ENCODE data around the gene RTTN.

DNA sequence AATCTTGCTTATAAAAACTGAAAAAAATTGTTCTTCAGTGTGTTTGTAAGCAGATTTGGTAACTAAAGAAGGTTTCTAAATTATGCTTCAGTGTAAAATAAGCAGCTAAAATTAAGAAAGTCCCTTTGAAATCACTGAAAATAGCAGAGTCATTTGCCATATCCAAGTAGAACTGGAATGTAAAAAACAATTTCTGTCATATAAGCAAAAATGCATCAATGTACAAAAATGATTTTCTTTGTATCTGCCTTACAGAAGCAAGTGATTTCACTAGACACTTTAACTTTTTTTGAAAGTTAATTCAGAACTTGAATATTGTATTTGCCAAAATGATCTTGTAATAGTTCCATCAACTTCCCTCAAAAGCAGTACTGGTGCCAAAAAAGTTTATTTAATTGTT lies 136.1 kb downstream of the RTTN start:
- TF ChIP-seq, protein P1, sequence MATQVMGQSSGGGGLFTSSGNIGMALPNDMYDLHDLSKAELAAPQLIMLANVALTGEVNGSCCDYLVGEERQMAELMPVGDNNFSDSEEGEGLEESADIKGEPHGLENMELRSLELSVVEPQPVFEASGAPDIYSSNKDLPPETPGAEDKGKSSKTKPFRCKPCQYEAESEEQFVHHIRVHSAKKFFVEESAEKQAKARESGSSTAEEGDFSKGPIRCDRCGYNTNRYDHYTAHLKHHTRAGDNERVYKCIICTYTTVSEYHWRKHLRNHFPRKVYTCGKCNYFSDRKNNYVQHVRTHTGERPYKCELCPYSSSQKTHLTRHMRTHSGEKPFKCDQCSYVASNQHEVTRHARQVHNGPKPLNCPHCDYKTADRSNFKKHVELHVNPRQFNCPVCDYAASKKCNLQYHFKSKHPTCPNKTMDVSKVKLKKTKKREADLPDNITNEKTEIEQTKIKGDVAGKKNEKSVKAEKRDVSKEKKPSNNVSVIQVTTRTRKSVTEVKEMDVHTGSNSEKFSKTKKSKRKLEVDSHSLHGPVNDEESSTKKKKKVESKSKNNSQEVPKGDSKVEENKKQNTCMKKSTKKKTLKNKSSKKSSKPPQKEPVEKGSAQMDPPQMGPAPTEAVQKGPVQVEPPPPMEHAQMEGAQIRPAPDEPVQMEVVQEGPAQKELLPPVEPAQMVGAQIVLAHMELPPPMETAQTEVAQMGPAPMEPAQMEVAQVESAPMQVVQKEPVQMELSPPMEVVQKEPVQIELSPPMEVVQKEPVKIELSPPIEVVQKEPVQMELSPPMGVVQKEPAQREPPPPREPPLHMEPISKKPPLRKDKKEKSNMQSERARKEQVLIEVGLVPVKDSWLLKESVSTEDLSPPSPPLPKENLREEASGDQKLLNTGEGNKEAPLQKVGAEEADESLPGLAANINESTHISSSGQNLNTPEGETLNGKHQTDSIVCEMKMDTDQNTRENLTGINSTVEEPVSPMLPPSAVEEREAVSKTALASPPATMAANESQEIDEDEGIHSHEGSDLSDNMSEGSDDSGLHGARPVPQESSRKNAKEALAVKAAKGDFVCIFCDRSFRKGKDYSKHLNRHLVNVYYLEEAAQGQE (IDR thresholded peaks at IDR 0.05; ENCODE audit: unreplicated experiment) = no peak
- TF ChIP-seq EZH2phosphoT487 (IDR thresholded peaks at IDR 0.05; ENCODE audit: unreplicated experiment) (no peak), POLR2AphosphoS5 (IDR thresholded peaks at IDR 0.05; ENCODE audit: low read depth) (no peak), CREB1 (CRISPR knock-in tag; IDR thresholded peaks at IDR 0.05; ENCODE audit: low read depth) (no peak), EZH2 (IDR thresholded peaks at IDR 0.05; ENCODE audit: low read depth, unreplicated experiment) (no peak), JUNB (IDR thresholded peaks at IDR 0.05; ENCODE audit: unreplicated experiment) (no peak), STAT1 (IDR thresholded peaks at IDR 0.05; ENCODE audit: unreplicated experiment) (no peak), ZNF331 (CRISPR knock-in tag; IDR thresholded peaks at IDR 0.05; ENCODE audit: low read depth) (no peak), NANOG (IDR thresholded peaks at IDR 0.05; ENCODE audit: borderline replicate concordance) (no peak), ZNF114 (CRISPR knock-in tag; IDR thresholded peaks at IDR 0.05) (no peak)
- TF ChIP-seq, protein P2, sequence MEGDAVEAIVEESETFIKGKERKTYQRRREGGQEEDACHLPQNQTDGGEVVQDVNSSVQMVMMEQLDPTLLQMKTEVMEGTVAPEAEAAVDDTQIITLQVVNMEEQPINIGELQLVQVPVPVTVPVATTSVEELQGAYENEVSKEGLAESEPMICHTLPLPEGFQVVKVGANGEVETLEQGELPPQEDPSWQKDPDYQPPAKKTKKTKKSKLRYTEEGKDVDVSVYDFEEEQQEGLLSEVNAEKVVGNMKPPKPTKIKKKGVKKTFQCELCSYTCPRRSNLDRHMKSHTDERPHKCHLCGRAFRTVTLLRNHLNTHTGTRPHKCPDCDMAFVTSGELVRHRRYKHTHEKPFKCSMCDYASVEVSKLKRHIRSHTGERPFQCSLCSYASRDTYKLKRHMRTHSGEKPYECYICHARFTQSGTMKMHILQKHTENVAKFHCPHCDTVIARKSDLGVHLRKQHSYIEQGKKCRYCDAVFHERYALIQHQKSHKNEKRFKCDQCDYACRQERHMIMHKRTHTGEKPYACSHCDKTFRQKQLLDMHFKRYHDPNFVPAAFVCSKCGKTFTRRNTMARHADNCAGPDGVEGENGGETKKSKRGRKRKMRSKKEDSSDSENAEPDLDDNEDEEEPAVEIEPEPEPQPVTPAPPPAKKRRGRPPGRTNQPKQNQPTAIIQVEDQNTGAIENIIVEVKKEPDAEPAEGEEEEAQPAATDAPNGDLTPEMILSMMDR (conservative IDR thresholded peaks at IDR 0.05; ENCODE audit: low read depth in 2 of 2) = no peak
- TF ChIP-seq, protein P3, sequence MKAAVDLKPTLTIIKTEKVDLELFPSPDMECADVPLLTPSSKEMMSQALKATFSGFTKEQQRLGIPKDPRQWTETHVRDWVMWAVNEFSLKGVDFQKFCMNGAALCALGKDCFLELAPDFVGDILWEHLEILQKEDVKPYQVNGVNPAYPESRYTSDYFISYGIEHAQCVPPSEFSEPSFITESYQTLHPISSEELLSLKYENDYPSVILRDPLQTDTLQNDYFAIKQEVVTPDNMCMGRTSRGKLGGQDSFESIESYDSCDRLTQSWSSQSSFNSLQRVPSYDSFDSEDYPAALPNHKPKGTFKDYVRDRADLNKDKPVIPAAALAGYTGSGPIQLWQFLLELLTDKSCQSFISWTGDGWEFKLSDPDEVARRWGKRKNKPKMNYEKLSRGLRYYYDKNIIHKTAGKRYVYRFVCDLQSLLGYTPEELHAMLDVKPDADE (IDR thresholded peaks at IDR 0.05) = no peak

Data from GM23338 (cell line).